GM19395 (cell line): ENCODE measurements around the gene STAT5B.
"Not testable (repeated sequence)": the region's sequence is repeated elsewhere in the genome, so short reads cannot be mapped to it uniquely, and the experiment has no call there.

Experiments
- ATAC-seq: cut with Tn5 transposase; IDR thresholded peaks from one replicate; pipeline ENCODE4 v1.9.1; 2021; ENCODE audit warnings: mild to moderate bottlenecking, moderate library complexity; ENCODE audit not compliant: unreplicated experiment

STAT5B gene

DNA sequence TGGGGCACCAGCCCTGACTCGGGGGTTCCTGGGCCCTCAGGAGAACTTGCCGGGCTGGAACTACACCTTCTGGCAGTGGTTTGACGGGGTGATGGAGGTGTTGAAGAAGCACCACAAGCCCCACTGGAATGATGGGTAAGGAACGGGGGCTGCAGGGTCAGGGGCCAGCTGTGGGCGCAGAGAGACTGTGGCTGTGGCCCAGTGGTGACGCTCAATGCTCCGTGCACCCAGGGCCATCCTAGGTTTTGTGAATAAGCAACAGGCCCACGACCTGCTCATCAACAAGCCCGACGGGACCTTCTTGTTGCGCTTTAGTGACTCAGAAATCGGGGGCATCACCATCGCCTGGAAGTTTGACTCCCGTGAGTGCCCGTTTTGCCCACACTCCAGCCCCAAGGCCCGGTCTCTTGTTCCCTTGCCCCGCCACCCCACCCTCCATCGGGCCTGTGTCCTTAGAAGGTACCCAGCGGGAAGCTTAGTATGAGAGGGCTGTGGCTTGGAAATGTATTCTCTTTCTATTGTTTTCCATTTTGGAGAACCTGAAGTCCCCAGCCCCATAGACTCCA lies 31.3 kb upstream of the STAT5B start:
- ATAC-seq: no peak

- no peak for ATAC-seq
Measured at GRCh38 chr17:42306385-42306667, 30.1 kb upstream of the STAT5B start.

- no peak for ATAC-seq
Measured at GRCh38 chr17:42305543-42306384, 29.6 kb upstream of the STAT5B start.

DNA sequence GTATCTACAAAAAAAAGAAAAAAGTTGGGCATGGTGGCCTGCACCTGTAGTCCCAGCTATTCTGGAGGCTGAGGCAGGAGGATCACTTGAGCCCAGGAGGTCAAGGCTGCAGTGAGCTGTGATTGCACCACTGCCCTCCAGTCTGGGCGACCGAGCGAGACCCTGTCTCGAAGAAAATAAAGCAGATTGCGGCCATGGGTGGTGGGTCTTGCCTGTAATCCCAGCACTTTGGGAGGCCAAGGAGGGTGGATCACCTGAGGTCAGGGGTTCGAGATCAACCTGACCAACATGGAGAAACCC lies 28.8 kb upstream of the STAT5B start:
- not testable (repeated sequence) for ATAC-seq

GRCh38 chr17:42304187-42305030 lies 28.2 kb upstream of the STAT5B start:
- ATAC-seq: no peak

DNA sequence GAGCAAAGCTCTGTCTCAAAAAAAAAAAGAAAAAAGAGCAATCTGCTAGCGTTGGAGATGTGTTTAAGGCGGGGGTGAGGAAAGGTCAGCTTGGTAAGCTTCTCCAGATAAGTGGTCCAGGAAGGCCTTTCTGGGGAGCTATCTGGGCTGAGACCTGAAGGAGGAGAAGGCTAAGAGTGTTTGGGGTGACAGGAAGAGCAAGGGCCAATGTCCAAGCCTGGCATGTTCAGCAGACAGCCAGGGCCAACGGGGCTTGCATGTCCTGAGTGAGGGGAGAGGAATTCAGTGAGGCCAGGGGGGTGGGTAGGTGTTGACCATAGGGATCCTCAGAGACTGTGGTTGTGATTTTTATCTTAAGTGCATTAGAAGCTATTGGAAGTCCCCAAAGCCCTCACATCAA lies 27.5 kb upstream of the STAT5B start:
- ATAC-seq: no peak

- no peak for ATAC-seq
Measured at GRCh38 chr17:42301022-42301421, 24.8 kb upstream of the STAT5B start.

- ATAC-seq: not testable (repeated sequence)
Measured at GRCh38 chr17:42299913-42300312, 23.7 kb upstream of the STAT5B start.

- not testable (repeated sequence) for ATAC-seq
Measured at GRCh38 chr17:42299361-42299760, 23.2 kb upstream of the STAT5B start.

DNA sequence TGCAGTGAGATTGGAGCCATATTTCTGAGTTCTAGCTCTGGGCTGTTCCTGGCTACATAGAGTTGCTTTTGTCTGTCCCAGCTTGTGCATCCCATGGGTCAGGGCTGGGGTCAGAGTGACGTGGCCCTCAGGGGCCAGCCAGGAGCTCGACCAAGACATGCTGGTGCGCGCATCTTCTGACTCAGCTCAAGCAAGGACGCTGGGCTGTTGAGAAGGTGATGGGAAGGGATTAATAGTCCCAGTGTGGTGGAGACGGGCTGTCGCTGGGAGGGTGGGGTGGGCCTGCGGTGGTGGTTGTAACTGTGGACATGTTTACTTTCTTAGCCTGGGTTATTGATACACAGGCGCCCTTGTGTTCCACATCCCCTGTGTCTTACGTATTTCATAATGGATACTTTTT lies 21.6 kb upstream of the STAT5B start:
- not testable (repeated sequence) for ATAC-seq

GRCh38 chr17:42296012-42296411 lies 19.8 kb upstream of the STAT5B start:
- no peak for ATAC-seq

- ATAC-seq: no peak
Measured at GRCh38 chr17:42294469-42295398, 18.5 kb upstream of the STAT5B start.

DNA sequence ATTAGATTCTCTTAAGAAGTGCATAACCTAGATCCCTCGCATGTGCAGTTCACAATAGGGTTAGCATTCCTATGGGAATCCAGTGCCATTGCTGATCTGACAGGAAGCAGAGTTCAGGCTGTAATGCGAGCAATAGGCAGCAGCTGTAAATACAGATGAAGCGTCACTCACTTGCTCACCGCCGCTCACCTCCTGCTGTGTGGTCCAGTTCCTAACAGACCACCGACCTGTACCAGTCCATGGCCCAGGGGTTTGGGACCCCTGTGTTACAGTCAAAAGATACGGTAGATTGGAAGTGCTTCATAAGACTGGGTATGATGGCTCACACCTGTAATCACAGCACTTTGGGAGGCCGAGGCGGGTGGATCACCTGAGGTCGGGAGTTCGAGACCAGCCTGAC lies 14.9 kb upstream of the STAT5B start:
- ATAC-seq: no peak

GRCh38 chr17:42290577-42290976 lies 14.4 kb upstream of the STAT5B start:
- no peak for ATAC-seq

- ATAC-seq: no peak
Measured at GRCh38 chr17:42289611-42290181, 13.5 kb upstream of the STAT5B start.

DNA sequence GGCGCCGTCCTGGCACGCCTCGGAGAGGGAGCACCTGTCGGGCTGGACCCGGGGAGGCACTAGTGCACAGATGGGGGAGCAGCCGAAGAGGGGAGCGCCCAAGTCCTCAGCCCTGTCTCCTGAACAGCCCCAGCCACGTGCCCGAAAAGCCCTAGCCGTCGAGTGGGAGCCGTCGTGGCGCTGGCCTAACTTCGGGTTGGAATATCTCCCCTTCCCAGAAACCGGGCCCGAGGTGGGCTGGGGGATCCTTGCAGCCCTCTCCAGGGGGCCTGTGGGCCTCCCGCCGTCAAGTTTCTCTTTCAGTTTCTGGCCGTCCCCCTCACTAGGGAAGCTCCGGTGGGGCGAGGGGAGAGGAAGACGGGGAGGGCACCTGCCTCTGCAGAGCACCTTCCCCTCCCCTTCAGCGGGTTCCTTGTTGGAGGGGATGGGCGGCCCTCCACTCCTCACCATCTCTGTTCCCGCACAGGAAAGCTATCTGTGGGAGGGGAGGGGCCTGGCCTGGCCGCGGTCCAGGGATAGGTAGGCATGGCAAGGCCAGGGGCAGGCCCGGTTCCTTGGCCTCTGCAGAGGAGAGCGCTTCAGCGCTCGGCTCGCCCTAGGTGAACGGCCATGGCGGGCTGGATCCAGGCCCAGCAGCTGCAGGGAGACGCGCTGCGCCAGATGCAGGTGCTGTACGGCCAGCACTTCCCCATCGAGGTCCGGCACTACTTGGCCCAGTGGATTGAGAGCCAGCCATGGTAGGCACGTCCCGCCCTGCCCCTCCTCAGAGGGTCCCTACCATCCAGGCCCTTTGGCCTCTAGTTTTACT lies 12.8 kb upstream of the STAT5B start:
- ATAC-seq: no peak

- no peak for ATAC-seq
Measured at GRCh38 chr17:42287977-42288802, 12.0 kb upstream of the STAT5B start, which contains the start of gene STAT5A. TSS of gene STAT5A (plus strand) at chr17:42288498. CDS start at chr17:42289412, 914 bp downstream.

GRCh38 chr17:42287305-42287976 lies 11.2 kb upstream of the STAT5B start:
- ATAC-seq: no peak
